GM23338 (cell line): ENCODE results near the gene NDFIP1. TPM values are rescaled to one million over a fixed set of nuclear protein-coding genes. Genes with fewer than 3 reads are reported as not detected.

ENCODE experiments used
- ATAC-seq: fragments of 200-7000 bp; cut with Tn5 transposase; 3 replicates; pipeline ENCODE4 v1.9.1; 2020
- DNase-seq: peaks from one replicate; pipeline ENCODE4 v3.0.0-alpha.2; 2015; ENCODE audit warnings: low spot score
- H2AFZ ChIP-seq: fragments of 200-600 bp; sonication (generic); 2 replicates; pipeline ENCODE4 v1.8.0; 2016; ENCODE audit warnings: antibody characterized with exemption, mild to moderate bottlenecking, moderate library complexity
- H3F3A ChIP-seq: fragments of 200-600 bp; sonication (generic); replicated peaks from 2 replicates; pipeline ENCODE4 v1.8.0; 2017; ENCODE audit warnings: antibody characterized with exemption, mixed run types, low read depth
- H3K27ac ChIP-seq: fragments of 200-600 bp; sonication (generic); 2 replicates; pipeline ENCODE4 v1.6.1; 2016; ENCODE audit warnings: low read depth
- H3K27me3 ChIP-seq: fragments of 200-600 bp; sonication (generic); 2 replicates; pipeline ENCODE4 v1.8.0; 2016; ENCODE audit warnings: mild to moderate bottlenecking, mixed run types, moderate library complexity; ENCODE audit not compliant: insufficient read depth
- H3K36me3 ChIP-seq: fragments of 200-600 bp; sonication (generic); 2 replicates; pipeline ENCODE4 v1.8.0; 2016; ENCODE audit warnings: mild to moderate bottlenecking; ENCODE audit not compliant: insufficient read depth
- H3K4me1 ChIP-seq: fragments of 200-600 bp; sonication (generic); 2 replicates; pipeline ENCODE4 v1.8.0; 2016; ENCODE audit warnings: mild to moderate bottlenecking, moderate library complexity; ENCODE audit not compliant: insufficient read depth
- H3K4me2 ChIP-seq: fragments of 200-600 bp; sonication (generic); 2 replicates; pipeline ENCODE4 v1.7.1; 2017; ENCODE audit warnings: mixed run types
- H3K4me3 ChIP-seq: fragments of 200-600 bp; sonication (generic); 2 replicates; pipeline ENCODE4 v1.6.1; 2016; ENCODE audit warnings: mixed run types
- H3K79me2 ChIP-seq: fragments of 200-600 bp; sonication (generic); replicated peaks from 2 replicates; pipeline ENCODE4 v1.8.0; 2017; ENCODE audit warnings: mild to moderate bottlenecking; ENCODE audit not compliant: insufficient read depth
- H3K9me2 ChIP-seq: fragments of 200-600 bp; sonication (generic); 2 replicates; pipeline ENCODE4 v1.8.0; 2017; ENCODE audit not compliant: insufficient read depth
- H4K20me1 ChIP-seq: fragments of 200-600 bp; sonication (generic); replicated peaks from 2 replicates; pipeline ENCODE4 v1.8.0; 2017; ENCODE audit warnings: mild to moderate bottlenecking; ENCODE audit not compliant: insufficient read depth
- H3K27ac Mint-ChIP-seq: 2 replicates; pipeline ENCODE4 v1.8.0; 2020; ENCODE audit warnings: inconsistent platforms, mild to moderate bottlenecking, moderate library complexity, mixed read lengths
- H3K27me3 Mint-ChIP-seq: 3 replicates; pipeline ENCODE4 v1.8.0; 2022; ENCODE audit warnings: low read depth, mild to moderate bottlenecking, moderate library complexity, mixed read lengths, inconsistent platforms; ENCODE audit not compliant: insufficient read depth, poor library complexity
- H3K36me3 Mint-ChIP-seq: 3 replicates; pipeline ENCODE4 v1.8.0; 2021; ENCODE audit warnings: low read depth, mild to moderate bottlenecking, inconsistent platforms, moderate library complexity, mixed read lengths
- H3K4me1 Mint-ChIP-seq: 3 replicates; pipeline ENCODE4 v1.8.0; 2020; ENCODE audit warnings: mild to moderate bottlenecking, inconsistent platforms, mixed read lengths
- H3K4me3 Mint-ChIP-seq: 3 replicates; pipeline ENCODE4 v1.8.0; 2021; ENCODE audit warnings: moderate library complexity, mild to moderate bottlenecking, inconsistent platforms, mixed read lengths
- H3K9me3 Mint-ChIP-seq: 3 replicates; pipeline ENCODE4 v1.8.0; 2020; ENCODE audit warnings: moderate library complexity, mild to moderate bottlenecking, inconsistent platforms, mixed read lengths
- CREB1 ChIP-seq: fragments of 250-450 bp; sonication (Bioruptor Pico); IDR thresholded peaks from 2 replicates; pipeline ENCODE4 v1.5.0; 2020; ENCODE audit warnings: low read depth, mild to moderate bottlenecking, moderate library complexity
- EZH2phosphoT487 ChIP-seq: fragments of 200-600 bp; sonication (generic); IDR thresholded peaks from one replicate; pipeline ENCODE4 v1.8.1; 2018; ENCODE audit warnings: antibody characterized with exemption; ENCODE audit not compliant: unreplicated experiment
- POLR2AphosphoS5 ChIP-seq: IDR thresholded peaks from 2 replicates; pipeline ENCODE4 v1.6.1; 2016; ENCODE audit warnings: antibody characterized with exemption, low read depth
- ZNF114 ChIP-seq: fragments of 250-450 bp; sonication (Bioruptor Pico); IDR thresholded peaks from 2 replicates; pipeline ENCODE4 v1.5.0; 2020; ENCODE audit warnings: mild to moderate bottlenecking, moderate library complexity
- polyA plus RNA-seq: library from polyadenylated mRNA; unstranded; fragments of >200 nt; fragmentation: Nextera tagmentation; extraction: Ambion mirVana; gene quantifications from 2 replicates; pipeline ENCODE4 v1.2.1, GENCODE V29; 2016
- total RNA-seq: library from RNA; depleted of rRNA; stranded (reverse); fragments of >200 nt; shearing (Covaris generic); gene quantifications from 2 replicates; pipeline ENCODE4 v1.2.3, GENCODE V29; 2014
- TF ChIP-seq, protein P1 (sequence below), 2 experiments: fragments of 200-600 bp in 1 of 2; sonication (generic) in 1 of 2; conservative IDR thresholded peaks; 2 replicates each; pipeline versions ENCODE4 v1.5.1 to v1.6.1; 2016 to 2017; ENCODE audit warnings: antibody characterized with exemption in 2 of 2, low read depth in 2 of 2, mild to moderate bottlenecking in 2 of 2, moderate library complexity in 1 of 2
- TF ChIP-seq, protein P2 (sequence below): IDR thresholded peaks from one replicate; pipeline ENCODE4 v1.6.1; 2018; ENCODE audit warnings: antibody characterized with exemption; ENCODE audit not compliant: unreplicated experiment
- TF ChIP-seq, protein P3 (sequence below): fragments of 250-450 bp; sonication (Bioruptor Pico); IDR thresholded peaks from 2 replicates; pipeline ENCODE4 v1.5.0; 2020; ENCODE audit warnings: mild to moderate bottlenecking, moderate library complexity

Gene NDFIP1
- total and polyA plus RNA-seq, 2 experiments from 2014 or later = 24.3 to 45.0 TPM

DNA sequence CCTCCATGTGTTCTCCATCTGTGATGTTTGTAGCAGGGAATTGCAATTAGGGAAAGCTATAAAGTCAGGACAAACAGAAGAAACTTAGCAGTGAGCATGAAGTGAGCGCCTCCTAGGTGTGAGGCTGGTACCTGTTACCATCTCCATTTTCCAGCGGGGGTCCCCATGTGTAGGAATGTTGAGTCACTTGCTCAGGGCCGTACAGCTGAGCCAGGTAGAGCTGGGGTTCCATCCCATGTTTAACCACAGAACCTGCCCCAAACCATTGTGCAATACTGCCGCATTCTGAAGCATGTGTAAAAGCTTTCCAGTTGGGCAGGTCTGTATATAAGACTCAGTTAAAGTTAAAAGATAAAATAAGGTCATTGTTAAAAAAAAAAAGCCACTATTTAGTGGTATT, 62.7 kb downstream of the NDFIP1 start:
- DNase-seq (peak; percentile 29), ATAC-seq (no peak)
- no peak overlapping the region for H3K27ac Mint-ChIP-seq
- H3K27me3 ChIP-seq = no peaks in the 10 kb centered on the region
- no peak overlapping the region for H3K27ac ChIP-seq
- H3K4me3 Mint-ChIP-seq = no peak overlapping the region; the same call in 2 of the 3 replicates
- H3K27me3 Mint-ChIP-seq = peaks cover 4% of the 10 kb centered on the region
- peaks cover 13% of the 10 kb centered on the region; the same call in 2 of the 3 replicates for H3K9me3 Mint-ChIP-seq
- no peaks in the 10 kb centered on the region; the same call in 2 of the 3 replicates for H3K36me3 Mint-ChIP-seq
- peaks cover 7% of the 10 kb centered on the region; the same call in 1 of the 2 replicates for H3F3A ChIP-seq
- H3K4me2 ChIP-seq = no peak overlapping the region
- H3K79me2 ChIP-seq = no peaks in the 10 kb centered on the region
- peaks cover 18% of the 10 kb centered on the region for H3K4me1 ChIP-seq
- TF ChIP-seq, protein P1, sequence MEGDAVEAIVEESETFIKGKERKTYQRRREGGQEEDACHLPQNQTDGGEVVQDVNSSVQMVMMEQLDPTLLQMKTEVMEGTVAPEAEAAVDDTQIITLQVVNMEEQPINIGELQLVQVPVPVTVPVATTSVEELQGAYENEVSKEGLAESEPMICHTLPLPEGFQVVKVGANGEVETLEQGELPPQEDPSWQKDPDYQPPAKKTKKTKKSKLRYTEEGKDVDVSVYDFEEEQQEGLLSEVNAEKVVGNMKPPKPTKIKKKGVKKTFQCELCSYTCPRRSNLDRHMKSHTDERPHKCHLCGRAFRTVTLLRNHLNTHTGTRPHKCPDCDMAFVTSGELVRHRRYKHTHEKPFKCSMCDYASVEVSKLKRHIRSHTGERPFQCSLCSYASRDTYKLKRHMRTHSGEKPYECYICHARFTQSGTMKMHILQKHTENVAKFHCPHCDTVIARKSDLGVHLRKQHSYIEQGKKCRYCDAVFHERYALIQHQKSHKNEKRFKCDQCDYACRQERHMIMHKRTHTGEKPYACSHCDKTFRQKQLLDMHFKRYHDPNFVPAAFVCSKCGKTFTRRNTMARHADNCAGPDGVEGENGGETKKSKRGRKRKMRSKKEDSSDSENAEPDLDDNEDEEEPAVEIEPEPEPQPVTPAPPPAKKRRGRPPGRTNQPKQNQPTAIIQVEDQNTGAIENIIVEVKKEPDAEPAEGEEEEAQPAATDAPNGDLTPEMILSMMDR (conservative IDR thresholded peaks at IDR 0.05; ENCODE audit: low read depth in 2 of 2) = peak; percentile 55 to 57
- TF ChIP-seq ZNF114 (CRISPR knock-in tag) = no peak
- TF ChIP-seq POLR2AphosphoS5 = no peak
- H4K20me1 ChIP-seq = no peaks in the 10 kb centered on the region
- no peak overlapping the region for H2AFZ ChIP-seq
- peaks cover 44% of the 10 kb centered on the region for H3K4me1 Mint-ChIP-seq
- no peaks in the 10 kb centered on the region for H3K9me2 ChIP-seq
- H3K4me3 ChIP-seq = no peak overlapping the region
- no peaks in the 10 kb centered on the region; the same call in 1 of the 2 replicates for H3K36me3 ChIP-seq

DNA sequence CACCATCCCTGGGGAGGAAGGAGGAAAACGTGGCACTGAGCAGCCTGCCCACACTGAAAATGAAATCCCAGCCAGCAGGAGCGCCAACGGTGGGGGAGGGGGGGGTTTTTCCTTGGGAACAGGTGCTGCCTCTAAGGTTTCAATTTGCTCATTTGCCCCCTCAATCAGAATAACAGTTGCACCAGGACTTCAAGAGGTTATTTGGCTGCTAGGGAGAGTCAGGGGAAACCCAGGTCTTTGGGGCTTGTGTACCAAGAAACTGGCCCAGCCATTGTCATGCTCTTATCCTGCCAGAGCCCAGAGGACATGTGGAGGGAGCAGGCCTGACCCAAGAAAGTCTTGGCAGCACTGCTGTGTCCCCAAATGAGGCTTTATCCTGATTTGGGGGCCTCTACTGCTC, 66.5 kb downstream of the NDFIP1 start:
- H3K36me3 ChIP-seq = no peaks in the 10 kb centered on the region; the same call in 1 of the 2 replicates
- peak overlapping the region; percentile 79; the same call in 1 of the 2 replicates for H3K27ac ChIP-seq
- H3K4me3 Mint-ChIP-seq = no peak overlapping the region
- no peaks in the 10 kb centered on the region for H3K79me2 ChIP-seq
- peak overlapping the region; percentile 56; the same call in 1 of the 2 replicates for H3K27ac Mint-ChIP-seq
- no peaks in the 10 kb centered on the region for H3K27me3 ChIP-seq
- no peaks in the 10 kb centered on the region for H4K20me1 ChIP-seq
- H3K9me2 ChIP-seq = no peaks in the 10 kb centered on the region
- ATAC-seq (peak; percentile 81), DNase-seq (peak; percentile 57)
- no peaks in the 10 kb centered on the region for H3K36me3 Mint-ChIP-seq
- H3K4me2 ChIP-seq = peak overlapping the region; percentile 61
- peaks cover 30% of the 10 kb centered on the region for H3K4me1 Mint-ChIP-seq
- peaks cover 13% of the 10 kb centered on the region; the same call in 2 of the 3 replicates for H3K9me3 Mint-ChIP-seq
- no peaks in the 10 kb centered on the region for H3K27me3 Mint-ChIP-seq
- peak overlapping the region; percentile 88 for H2AFZ ChIP-seq
- H3K4me1 ChIP-seq = peaks cover 8% of the 10 kb centered on the region
- TF ChIP-seq, protein P2, sequence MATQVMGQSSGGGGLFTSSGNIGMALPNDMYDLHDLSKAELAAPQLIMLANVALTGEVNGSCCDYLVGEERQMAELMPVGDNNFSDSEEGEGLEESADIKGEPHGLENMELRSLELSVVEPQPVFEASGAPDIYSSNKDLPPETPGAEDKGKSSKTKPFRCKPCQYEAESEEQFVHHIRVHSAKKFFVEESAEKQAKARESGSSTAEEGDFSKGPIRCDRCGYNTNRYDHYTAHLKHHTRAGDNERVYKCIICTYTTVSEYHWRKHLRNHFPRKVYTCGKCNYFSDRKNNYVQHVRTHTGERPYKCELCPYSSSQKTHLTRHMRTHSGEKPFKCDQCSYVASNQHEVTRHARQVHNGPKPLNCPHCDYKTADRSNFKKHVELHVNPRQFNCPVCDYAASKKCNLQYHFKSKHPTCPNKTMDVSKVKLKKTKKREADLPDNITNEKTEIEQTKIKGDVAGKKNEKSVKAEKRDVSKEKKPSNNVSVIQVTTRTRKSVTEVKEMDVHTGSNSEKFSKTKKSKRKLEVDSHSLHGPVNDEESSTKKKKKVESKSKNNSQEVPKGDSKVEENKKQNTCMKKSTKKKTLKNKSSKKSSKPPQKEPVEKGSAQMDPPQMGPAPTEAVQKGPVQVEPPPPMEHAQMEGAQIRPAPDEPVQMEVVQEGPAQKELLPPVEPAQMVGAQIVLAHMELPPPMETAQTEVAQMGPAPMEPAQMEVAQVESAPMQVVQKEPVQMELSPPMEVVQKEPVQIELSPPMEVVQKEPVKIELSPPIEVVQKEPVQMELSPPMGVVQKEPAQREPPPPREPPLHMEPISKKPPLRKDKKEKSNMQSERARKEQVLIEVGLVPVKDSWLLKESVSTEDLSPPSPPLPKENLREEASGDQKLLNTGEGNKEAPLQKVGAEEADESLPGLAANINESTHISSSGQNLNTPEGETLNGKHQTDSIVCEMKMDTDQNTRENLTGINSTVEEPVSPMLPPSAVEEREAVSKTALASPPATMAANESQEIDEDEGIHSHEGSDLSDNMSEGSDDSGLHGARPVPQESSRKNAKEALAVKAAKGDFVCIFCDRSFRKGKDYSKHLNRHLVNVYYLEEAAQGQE = no peak
- TF ChIP-seq, protein P3, sequence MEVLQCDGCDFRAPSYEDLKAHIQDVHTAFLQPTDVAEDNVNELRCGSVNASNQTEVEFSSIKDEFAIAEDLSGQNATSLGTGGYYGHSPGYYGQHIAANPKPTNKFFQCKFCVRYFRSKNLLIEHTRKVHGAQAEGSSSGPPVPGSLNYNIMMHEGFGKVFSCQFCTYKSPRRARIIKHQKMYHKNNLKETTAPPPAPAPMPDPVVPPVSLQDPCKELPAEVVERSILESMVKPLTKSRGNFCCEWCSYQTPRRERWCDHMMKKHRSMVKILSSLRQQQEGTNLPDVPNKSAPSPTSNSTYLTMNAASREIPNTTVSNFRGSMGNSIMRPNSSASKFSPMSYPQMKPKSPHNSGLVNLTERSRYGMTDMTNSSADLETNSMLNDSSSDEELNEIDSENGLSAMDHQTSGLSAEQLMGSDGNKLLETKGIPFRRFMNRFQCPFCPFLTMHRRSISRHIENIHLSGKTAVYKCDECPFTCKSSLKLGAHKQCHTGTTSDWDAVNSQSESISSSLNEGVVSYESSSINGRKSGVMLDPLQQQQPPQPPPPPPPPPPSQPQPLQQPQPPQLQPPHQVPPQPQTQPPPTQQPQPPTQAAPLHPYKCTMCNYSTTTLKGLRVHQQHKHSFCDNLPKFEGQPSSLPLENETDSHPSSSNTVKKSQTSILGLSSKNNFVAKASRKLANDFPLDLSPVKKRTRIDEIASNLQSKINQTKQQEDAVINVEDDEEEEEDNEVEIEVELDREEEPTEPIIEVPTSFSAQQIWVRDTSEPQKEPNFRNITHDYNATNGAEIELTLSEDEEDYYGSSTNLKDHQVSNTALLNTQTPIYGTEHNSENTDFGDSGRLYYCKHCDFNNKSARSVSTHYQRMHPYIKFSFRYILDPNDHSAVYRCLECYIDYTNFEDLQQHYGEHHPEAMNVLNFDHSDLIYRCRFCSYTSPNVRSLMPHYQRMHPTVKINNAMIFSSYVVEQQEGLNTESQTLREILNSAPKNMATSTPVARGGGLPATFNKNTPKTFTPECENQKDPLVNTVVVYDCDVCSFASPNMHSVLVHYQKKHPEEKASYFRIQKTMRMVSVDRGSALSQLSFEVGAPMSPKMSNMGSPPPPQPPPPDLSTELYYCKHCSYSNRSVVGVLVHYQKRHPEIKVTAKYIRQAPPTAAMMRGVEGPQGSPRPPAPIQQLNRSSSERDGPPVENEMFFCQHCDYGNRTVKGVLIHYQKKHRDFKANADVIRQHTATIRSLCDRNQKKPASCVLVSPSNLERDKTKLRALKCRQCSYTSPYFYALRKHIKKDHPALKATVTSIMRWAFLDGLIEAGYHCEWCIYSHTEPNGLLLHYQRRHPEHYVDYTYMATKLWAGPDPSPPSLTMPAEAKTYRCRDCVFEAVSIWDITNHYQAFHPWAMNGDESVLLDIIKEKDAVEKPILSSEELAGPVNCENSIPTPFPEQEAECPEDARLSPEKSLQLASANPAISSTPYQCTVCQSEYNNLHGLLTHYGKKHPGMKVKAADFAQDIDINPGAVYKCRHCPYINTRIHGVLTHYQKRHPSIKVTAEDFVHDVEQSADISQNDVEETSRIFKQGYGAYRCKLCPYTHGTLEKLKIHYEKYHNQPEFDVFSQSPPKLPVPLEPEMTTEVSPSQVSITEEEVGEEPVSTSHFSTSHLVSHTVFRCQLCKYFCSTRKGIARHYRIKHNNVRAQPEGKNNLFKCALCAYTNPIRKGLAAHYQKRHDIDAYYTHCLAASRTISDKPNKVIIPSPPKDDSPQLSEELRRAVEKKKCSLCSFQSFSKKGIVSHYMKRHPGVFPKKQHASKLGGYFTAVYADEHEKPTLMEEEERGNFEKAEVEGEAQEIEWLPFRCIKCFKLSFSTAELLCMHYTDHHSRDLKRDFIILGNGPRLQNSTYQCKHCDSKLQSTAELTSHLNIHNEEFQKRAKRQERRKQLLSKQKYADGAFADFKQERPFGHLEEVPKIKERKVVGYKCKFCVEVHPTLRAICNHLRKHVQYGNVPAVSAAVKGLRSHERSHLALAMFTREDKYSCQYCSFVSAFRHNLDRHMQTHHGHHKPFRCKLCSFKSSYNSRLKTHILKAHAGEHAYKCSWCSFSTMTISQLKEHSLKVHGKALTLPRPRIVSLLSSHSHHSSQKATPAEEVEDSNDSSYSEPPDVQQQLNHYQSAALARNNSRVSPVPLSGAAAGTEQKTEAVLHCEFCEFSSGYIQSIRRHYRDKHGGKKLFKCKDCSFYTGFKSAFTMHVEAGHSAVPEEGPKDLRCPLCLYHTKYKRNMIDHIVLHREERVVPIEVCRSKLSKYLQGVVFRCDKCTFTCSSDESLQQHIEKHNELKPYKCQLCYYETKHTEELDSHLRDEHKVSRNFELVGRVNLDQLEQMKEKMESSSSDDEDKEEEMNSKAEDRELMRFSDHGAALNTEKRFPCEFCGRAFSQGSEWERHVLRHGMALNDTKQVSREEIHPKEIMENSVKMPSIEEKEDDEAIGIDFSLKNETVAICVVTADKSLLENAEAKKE (CRISPR knock-in tag) = no peak
- TF ChIP-seq EZH2phosphoT487 = no peak
- TF ChIP-seq CREB1 (CRISPR knock-in tag) = no peak
- TF ChIP-seq, protein P1 (conservative IDR thresholded peaks at IDR 0.05; ENCODE audit: low read depth in 2 of 2) = no peak
- H3F3A ChIP-seq = peaks cover 7% of the 10 kb centered on the region; the same call in 1 of the 2 replicates
- H3K4me3 ChIP-seq = no peak overlapping the region
